GOT3 (cell line): Measurements from ENCODE around the gene MPO.

Experiments used
- DNase-seq: peaks from one replicate; lab custom pipeline; 2025; ENCODE audit warnings: mixed read lengths; lab: John Stamatoyannopoulos, UW

MPO gene

GRCh38 chr17:58307468-58308172 lies 26.9 kb upstream of the MPO start:
- no peak for DNase-seq

GRCh38 chr17:58306131-58306951 lies 25.6 kb upstream of the MPO start:
- no peak for DNase-seq

- DNase-seq: no peak
These were observed 24.9 kb upstream of the MPO start for GRCh38 chr17:58305626-58306025.

- no peak for DNase-seq
These were observed 24.2 kb upstream of the MPO start for GRCh38 chr17:58304750-58305486.

- no peak for DNase-seq
These were observed 23.4 kb upstream of the MPO start for GRCh38 chr17:58303971-58304749.

GRCh38 chr17:58302919-58303585 lies 22.3 kb upstream of the MPO start:
- DNase-seq: no peak

GRCh38 chr17:58302171-58302918 lies 21.6 kb upstream of the MPO start:
- no peak for DNase-seq

GRCh38 chr17:58301504-58302150 lies 20.9 kb upstream of the MPO start:
- no peak for DNase-seq

- no peak for DNase-seq
These were observed 19.6 kb upstream of the MPO start for GRCh38 chr17:58300336-58300735.

GRCh38 chr17:58294034-58294433 lies 13.3 kb upstream of the MPO start:
- no peak for DNase-seq

- DNase-seq: no peak
These were observed 10.5 kb upstream of the MPO start for GRCh38 chr17:58291246-58291645.

GRCh38 chr17:58289869-58290268 lies 9.1 kb upstream of the MPO start:
- no peak for DNase-seq

GRCh38 chr17:58285422-58285810 lies 4.7 kb upstream of the MPO start:
- DNase-seq: no peak

- DNase-seq: no peak
These were observed 4.1 kb upstream of the MPO start for GRCh38 chr17:58284613-58285421.

- no peak for DNase-seq
These were observed 3.2 kb upstream of the MPO start for GRCh38 chr17:58283674-58284612.

GRCh38 chr17:58282442-58282841 lies 1.7 kb upstream of the MPO start:
- no peak for DNase-seq

- DNase-seq: no peak
These were observed 826 bp upstream of the MPO start for GRCh38 chr17:58281511-58282011.
